WTC11 (cell line): Measurements from ENCODE around the gene RCAN2.

ENCODE experiments used
- CREB1 ChIP-seq: sonication (generic); formaldehyde crosslinking; IDR thresholded peaks from 2 replicates; pipeline ENCODE4 v1.8.0; 2023; ENCODE audit warnings: mild to moderate bottlenecking, missing genetic modification reagents
- CTCF ChIP-seq: fragments of 200-600 bp; IDR thresholded peaks from 2 replicates; pipeline ENCODE4 v1.8.0; 2022; ENCODE audit warnings: antibody characterized with exemption
- GRHL2 ChIP-seq: fragments of 250-450 bp; sonication (Bioruptor Pico); IDR thresholded peaks from 2 replicates; pipeline ENCODE4 v1.8.0; 2022; ENCODE audit warnings: mild to moderate bottlenecking, moderate library complexity; ENCODE audit not compliant: insufficient replicate concordance, severe bottlenecking
- RELA ChIP-seq: sonication (generic); formaldehyde crosslinking; IDR thresholded peaks from 2 replicates; pipeline ENCODE4 v1.8.1; 2022; ENCODE audit warnings: missing genetic modification reagents, mild to moderate bottlenecking, borderline replicate concordance
- TEAD1 ChIP-seq: sonication (generic); formaldehyde crosslinking; IDR thresholded peaks from 2 replicates; pipeline ENCODE4 v1.8.0; 2022; ENCODE audit warnings: mild to moderate bottlenecking, missing genetic modification reagents
- TEAD4 ChIP-seq: sonication (generic); formaldehyde crosslinking; IDR thresholded peaks from 2 replicates; pipeline ENCODE4 v1.8.0; 2022; ENCODE audit warnings: mild to moderate bottlenecking, missing genetic modification reagents
- ZNF232 ChIP-seq: sonication (generic); formaldehyde crosslinking; IDR thresholded peaks from 2 replicates; pipeline ENCODE4 v1.8.0; 2022; ENCODE audit warnings: mild to moderate bottlenecking, missing genetic modification reagents
- ZNF317 ChIP-seq: sonication (generic); formaldehyde crosslinking; IDR thresholded peaks from 2 replicates; pipeline ENCODE4 v1.8.1; 2023; ENCODE audit warnings: low read depth, mild to moderate bottlenecking, moderate library complexity, missing genetic modification reagents, borderline replicate concordance
- ZNF396 ChIP-seq: fragments of 250-450 bp; sonication (Bioruptor Pico); IDR thresholded peaks from 2 replicates; pipeline ENCODE4 v1.8.0; 2021; ENCODE audit warnings: mild to moderate bottlenecking, moderate library complexity, borderline replicate concordance
- TF ChIP-seq, protein P1 (sequence below): sonication (generic); formaldehyde crosslinking; IDR thresholded peaks from 2 replicates; pipeline ENCODE4 v1.8.0; 2023; ENCODE audit warnings: mild to moderate bottlenecking, missing genetic modification reagents
- TF ChIP-seq, protein P2 (sequence below): sonication (generic); formaldehyde crosslinking; IDR thresholded peaks from 2 replicates; pipeline ENCODE4 v1.8.0; 2022; ENCODE audit warnings: mild to moderate bottlenecking, missing genetic modification reagents

- TF ChIP-seq ZNF232 (no peak), ZNF396 (no peak), ZNF317 (CRISPR knock-in tag) (no peak), GRHL2 (no peak), RELA (CRISPR knock-in tag) (no peak), TEAD4 (CRISPR knock-in tag) (no peak), TEAD1 (CRISPR knock-in tag) (no peak), CTCF (no peak), CREB1 (no peak)
- TF ChIP-seq, protein P1, sequence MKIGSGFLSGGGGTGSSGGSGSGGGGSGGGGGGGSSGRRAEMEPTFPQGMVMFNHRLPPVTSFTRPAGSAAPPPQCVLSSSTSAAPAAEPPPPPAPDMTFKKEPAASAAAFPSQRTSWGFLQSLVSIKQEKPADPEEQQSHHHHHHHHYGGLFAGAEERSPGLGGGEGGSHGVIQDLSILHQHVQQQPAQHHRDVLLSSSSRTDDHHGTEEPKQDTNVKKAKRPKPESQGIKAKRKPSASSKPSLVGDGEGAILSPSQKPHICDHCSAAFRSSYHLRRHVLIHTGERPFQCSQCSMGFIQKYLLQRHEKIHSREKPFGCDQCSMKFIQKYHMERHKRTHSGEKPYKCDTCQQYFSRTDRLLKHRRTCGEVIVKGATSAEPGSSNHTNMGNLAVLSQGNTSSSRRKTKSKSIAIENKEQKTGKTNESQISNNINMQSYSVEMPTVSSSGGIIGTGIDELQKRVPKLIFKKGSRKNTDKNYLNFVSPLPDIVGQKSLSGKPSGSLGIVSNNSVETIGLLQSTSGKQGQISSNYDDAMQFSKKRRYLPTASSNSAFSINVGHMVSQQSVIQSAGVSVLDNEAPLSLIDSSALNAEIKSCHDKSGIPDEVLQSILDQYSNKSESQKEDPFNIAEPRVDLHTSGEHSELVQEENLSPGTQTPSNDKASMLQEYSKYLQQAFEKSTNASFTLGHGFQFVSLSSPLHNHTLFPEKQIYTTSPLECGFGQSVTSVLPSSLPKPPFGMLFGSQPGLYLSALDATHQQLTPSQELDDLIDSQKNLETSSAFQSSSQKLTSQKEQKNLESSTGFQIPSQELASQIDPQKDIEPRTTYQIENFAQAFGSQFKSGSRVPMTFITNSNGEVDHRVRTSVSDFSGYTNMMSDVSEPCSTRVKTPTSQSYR: no peak
- TF ChIP-seq, protein P2, sequence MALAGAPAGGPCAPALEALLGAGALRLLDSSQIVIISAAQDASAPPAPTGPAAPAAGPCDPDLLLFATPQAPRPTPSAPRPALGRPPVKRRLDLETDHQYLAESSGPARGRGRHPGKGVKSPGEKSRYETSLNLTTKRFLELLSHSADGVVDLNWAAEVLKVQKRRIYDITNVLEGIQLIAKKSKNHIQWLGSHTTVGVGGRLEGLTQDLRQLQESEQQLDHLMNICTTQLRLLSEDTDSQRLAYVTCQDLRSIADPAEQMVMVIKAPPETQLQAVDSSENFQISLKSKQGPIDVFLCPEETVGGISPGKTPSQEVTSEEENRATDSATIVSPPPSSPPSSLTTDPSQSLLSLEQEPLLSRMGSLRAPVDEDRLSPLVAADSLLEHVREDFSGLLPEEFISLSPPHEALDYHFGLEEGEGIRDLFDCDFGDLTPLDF (CRISPR knock-in tag): no peak
These were observed 274.4 kb downstream of the RCAN2 start for GRCh38 chr6:46216879-46217278.
